H9 (cell line): Measurements from ENCODE around the gene METTL22. TPM values are rescaled to one million over a fixed set of nuclear protein-coding genes. Genes with fewer than 3 reads are reported as not detected.

ENCODE experiments used
- DNase-seq: peaks from one replicate; pipeline ENCODE4 v3.0.0-alpha.2; 2017
- H2AFZ ChIP-seq: one replicate; pipeline ENCODE4 v1.6.1; 2013; ENCODE audit warnings: mild to moderate bottlenecking, low read length, control low read depth, moderate library complexity
- H2AK5ac ChIP-seq: 2 replicates; pipeline ENCODE4 v1.6.1; 2013; ENCODE audit warnings: low read length, control low read depth, mixed read lengths; ENCODE audit not compliant: insufficient read length
- H2BK120ac ChIP-seq: one replicate; pipeline ENCODE4 v1.6.1; 2013; ENCODE audit warnings: low read depth, mild to moderate bottlenecking, low read length, control low read depth, inconsistent platforms; ENCODE audit not compliant: poor library complexity, severe bottlenecking
- H2BK12ac ChIP-seq: 2 replicates; pipeline ENCODE4 v1.6.1; 2013; ENCODE audit warnings: low read length, control low read depth, mixed read lengths, low read depth; ENCODE audit not compliant: insufficient read length
- H2BK15ac ChIP-seq: 2 replicates; pipeline ENCODE4 v1.6.1; 2013; ENCODE audit warnings: low read depth, low read length, control low read depth
- H2BK20ac ChIP-seq: one replicate; pipeline ENCODE4 v1.6.1; 2013; ENCODE audit warnings: low read depth, mild to moderate bottlenecking, low read length, control low read depth, inconsistent platforms; ENCODE audit not compliant: poor library complexity, severe bottlenecking
- H2BK5ac ChIP-seq: 2 replicates; pipeline ENCODE4 v1.6.1; 2013; ENCODE audit warnings: low read length, control low read depth, mixed read lengths; ENCODE audit not compliant: insufficient read length
- H3K14ac ChIP-seq: 2 replicates; pipeline ENCODE4 v1.6.1; 2013; ENCODE audit warnings: low read length, control low read depth; ENCODE audit not compliant: insufficient read depth
- H3K18ac ChIP-seq: 2 replicates; pipeline ENCODE4 v1.6.1; 2013; ENCODE audit warnings: low read depth, mild to moderate bottlenecking, mixed read lengths, low read length, control low read depth; ENCODE audit not compliant: insufficient read length
- H3K23ac ChIP-seq: 2 replicates; pipeline ENCODE4 v1.6.1; 2013; ENCODE audit warnings: low read length, control low read depth, mixed read lengths, low read depth; ENCODE audit not compliant: insufficient read length
- H3K23me2 ChIP-seq: 2 replicates; pipeline ENCODE4 v1.6.1; 2013; ENCODE audit warnings: low read depth, mild to moderate bottlenecking, mixed read lengths, low read length, control low read depth; ENCODE audit not compliant: insufficient read length, poor library complexity, severe bottlenecking
- H3K27ac ChIP-seq: 2 replicates; pipeline ENCODE4 v1.5.1; 2013; ENCODE audit warnings: low read length, control low read depth, mixed read lengths, low read depth; ENCODE audit not compliant: insufficient read length
- H3K27me3 ChIP-seq: 2 replicates; pipeline ENCODE4 v1.6.1; 2013; ENCODE audit warnings: low read length, control low read depth, inconsistent platforms; ENCODE audit not compliant: insufficient read depth
- H3K4ac ChIP-seq: 2 replicates; pipeline ENCODE4 v1.6.1; 2013; ENCODE audit warnings: low read depth, mild to moderate bottlenecking, control low read depth, inconsistent platforms, low read length, moderate library complexity
- H3K4me1 ChIP-seq: 2 replicates; pipeline ENCODE4 v1.6.1; 2013; ENCODE audit warnings: low read length, control low read depth, inconsistent platforms; ENCODE audit not compliant: insufficient read depth
- H3K4me2 ChIP-seq: 2 replicates; pipeline ENCODE4 v1.6.1; 2013; ENCODE audit warnings: low read length, control low read depth, mixed read lengths; ENCODE audit not compliant: insufficient read length, insufficient read depth
- H3K56ac ChIP-seq: 2 replicates; pipeline ENCODE4 v1.6.1; 2013; ENCODE audit warnings: low read depth, mild to moderate bottlenecking, mixed read lengths, low read length, control low read depth; ENCODE audit not compliant: insufficient read length
- H3K79me1 ChIP-seq: 2 replicates; pipeline ENCODE4 v1.6.1; 2013; ENCODE audit warnings: low read depth, mild to moderate bottlenecking, moderate library complexity, low read length, control low read depth, inconsistent platforms; ENCODE audit not compliant: insufficient read depth, poor library complexity, severe bottlenecking
- H3K79me2 ChIP-seq: 2 replicates; pipeline ENCODE4 v1.6.1; 2013; ENCODE audit warnings: low read length, control low read depth, inconsistent platforms; ENCODE audit not compliant: insufficient read depth
- H3K9ac ChIP-seq: 2 replicates; pipeline ENCODE4 v1.6.1; 2013; ENCODE audit warnings: low read length, control low read depth, mixed read lengths; ENCODE audit not compliant: insufficient read length; ENCODE audit errors: extremely low read depth
- H3K9me3 ChIP-seq: one replicate; pipeline ENCODE4 v1.6.1; 2013; ENCODE audit warnings: low read depth, low read length, inconsistent platforms; ENCODE audit not compliant: control insufficient read depth
- H3T11ph ChIP-seq: one replicate; pipeline ENCODE4 v1.6.1; 2013; ENCODE audit warnings: mild to moderate bottlenecking, low read length, control low read depth, inconsistent platforms
- H4K20me1 ChIP-seq: one replicate; pipeline ENCODE4 v1.6.1; 2013; ENCODE audit not compliant: control insufficient read depth, insufficient read length, insufficient read depth
- H4K5ac ChIP-seq: 2 replicates; pipeline ENCODE4 v1.6.1; 2013; ENCODE audit warnings: low read depth, mild to moderate bottlenecking, mixed read lengths, low read length, control low read depth; ENCODE audit not compliant: insufficient read length
- H4K8ac ChIP-seq: replicated peaks from 2 replicates; pipeline ENCODE4 v1.6.1; 2013; ENCODE audit warnings: low read length, control low read depth, mixed read lengths, low read depth; ENCODE audit not compliant: insufficient read length
- H4K91ac ChIP-seq: 2 replicates; pipeline ENCODE4 v1.6.1; 2013; ENCODE audit warnings: low read depth, mild to moderate bottlenecking, moderate library complexity, mixed read lengths, low read length, control low read depth; ENCODE audit not compliant: insufficient read length
- H3K27ac Mint-ChIP-seq, 3 experiments: 2 replicates in 2 of 3; 3 replicates in 1 of 3; pipeline ENCODE4 v1.8.0; 2020 to 2021; ENCODE audit warnings: mixed read lengths in 3 of 3, mild to moderate bottlenecking in 1 of 3, moderate library complexity in 1 of 3
- H3K27me3 Mint-ChIP-seq: 2 replicates; pipeline ENCODE4 v1.8.0; 2021; ENCODE audit warnings: low read depth, mild to moderate bottlenecking, moderate library complexity, mixed read lengths
- H3K36me3 Mint-ChIP-seq, 3 experiments: 2 replicates in 2 of 3; 3 replicates in 1 of 3; pipeline ENCODE4 v1.8.0; 2020 to 2021; ENCODE audit warnings: low read depth in 3 of 3, mixed read lengths in 3 of 3; ENCODE audit not compliant: insufficient read depth in 1 of 3
- H3K4me1 Mint-ChIP-seq, 2 experiments: 2 replicates each; pipeline ENCODE4 v1.8.0; 2020; ENCODE audit warnings: mixed read lengths in 2 of 2
- H3K4me3 Mint-ChIP-seq, 2 experiments: 2 replicates in 1 of 2; 3 replicates in 1 of 2; pipeline ENCODE4 v1.8.0; 2020 to 2021; ENCODE audit warnings: mild to moderate bottlenecking in 2 of 2, mixed read lengths in 2 of 2, moderate library complexity in 1 of 2
- H3K9me3 Mint-ChIP-seq, 2 experiments: 2 replicates in 1 of 2; 3 replicates in 1 of 2; pipeline ENCODE4 v1.8.0; 2020; ENCODE audit warnings: mild to moderate bottlenecking in 2 of 2, mixed read lengths in 2 of 2, moderate library complexity in 1 of 2
- CTCF ChIP-seq: fragments of 200-600 bp; sonication (generic); conservative IDR thresholded peaks from 3 replicates; pipeline ENCODE4 v1.8.0; 2021; ENCODE audit warnings: antibody characterized with exemption, mild to moderate bottlenecking
- WGBS: extraction: QIAGEN DNeasy Blood & Tissue Kit; methylation state at CpG from one replicate; pipeline ENCODE4 v1.1.7; 2013; ENCODE audit warnings: missing lambda C conversion rate, low lambda C conversion rate, mixed read lengths; ENCODE audit not compliant: insufficient read length; ENCODE audit errors: extremely low coverage; 5-methylcytosine and 5-hydroxymethylcytosine counted together
- total RNA-seq: library from RNA; stranded (reverse); gene quantifications from 2 replicates; pipeline ENCODE4 v1.2.1, GENCODE V29; 2021

Gene METTL22
- total RNA-seq, 1 experiment from 2014 or later = 51.9 TPM

GRCh38 chr16:8668113-8668512, 46.6 kb downstream of the METTL22 start:
- Histone ChIP-seq H3K56ac (no peak overlapping the region), H4K8ac (no peak overlapping the region), H2BK12ac (no peak overlapping the region), H2BK20ac (no peak overlapping the region), H2BK5ac (no peak overlapping the region), H3K18ac (no peak overlapping the region), H4K91ac (no peak overlapping the region), H2AK5ac (no peak overlapping the region), H3K23me2 (no peaks in the 10 kb centered on the region), H3K4ac (no peak overlapping the region), H3K4me2 (no peak overlapping the region), H2AFZ (no peak overlapping the region), H3K27me3 (no peaks in the 10 kb centered on the region), H4K5ac (no peak overlapping the region), H3K9ac (no peak overlapping the region), H3K79me2 (no peaks in the 10 kb centered on the region), H3K27ac (no peak overlapping the region), H4K20me1 (no peaks in the 10 kb centered on the region), H2BK120ac (no peak overlapping the region), H3K14ac (no peak overlapping the region), H3T11ph (no peak overlapping the region), H3K79me1 (no peaks in the 10 kb centered on the region), H3K4me1 (no peaks in the 10 kb centered on the region), H3K9me3 (no peaks in the 10 kb centered on the region), H2BK15ac (no peak overlapping the region), H3K23ac (no peak overlapping the region)
- no peak for TF ChIP-seq CTCF
- Mint-ChIP-seq H3K9me3 (no peaks in the 10 kb centered on the region; a peak in 1 of 5 replicates), H3K4me1 (peaks cover 7 to 8% of the 10 kb centered on the region in 2 experiments; a peak in 3 of 4 replicates), H3K27me3 (peaks cover 8% of the 10 kb centered on the region), H3K27ac (no peak overlapping the region), H3K36me3 (no peaks in the 10 kb centered on the region; a peak in 1 of 7 replicates), H3K4me3 (no peak overlapping the region)
- no peak for DNase-seq
- WGBS = no CpG with 5 or more reads among the region's 5 CpGs
